SH-SY5Y (cell line): Measurements from ENCODE around the gene ZBTB17.

ENCODE experiments used
- GATA2 ChIP-seq: IDR thresholded peaks from 2 replicates; pipeline ENCODE4 v1.6.1; 2011; ENCODE audit warnings: mild to moderate bottlenecking, low read depth, low read length
- GATA3 ChIP-seq: IDR thresholded peaks from 2 replicates; pipeline ENCODE4 v1.6.1; 2011; ENCODE audit warnings: low read depth, mild to moderate bottlenecking, low read length, moderate library complexity

GRCh38 chr1:15998929-15999328 lies 23.0 kb upstream of the ZBTB17 start:
- TF ChIP-seq GATA2 (no peak), GATA3 (no peak)
